Activated naive CD8-positive, alpha-beta T cell treated with anti-CD3 and anti-CD28 coated beads for 36 hours (primary cell): ENCODE measurements around the gene ARHGEF18. TPM values are rescaled to one million over a fixed set of nuclear protein-coding genes. Genes with fewer than 3 reads are reported as not detected.

Experiments used
- DNase-seq: peaks from one replicate; pipeline ENCODE4 v3.0.0; 2021
- H3K27ac Mint-ChIP-seq: one replicate; pipeline ENCODE4 v1.8.0; 2022; ENCODE audit warnings: mild to moderate bottlenecking, moderate library complexity, mixed read lengths
- H3K27me3 Mint-ChIP-seq: one replicate; pipeline ENCODE4 v1.8.0; 2022; ENCODE audit warnings: mild to moderate bottlenecking, mixed read lengths
- H3K36me3 Mint-ChIP-seq: one replicate; pipeline ENCODE4 v1.8.0; 2021; ENCODE audit warnings: mild to moderate bottlenecking, mixed read lengths
- H3K4me1 Mint-ChIP-seq: one replicate; pipeline ENCODE4 v1.8.0; 2021; ENCODE audit warnings: mixed read lengths
- H3K4me3 Mint-ChIP-seq: one replicate; pipeline ENCODE4 v1.8.0; 2022; ENCODE audit warnings: mild to moderate bottlenecking, moderate library complexity, mixed read lengths
- H3K9me3 Mint-ChIP-seq: one replicate; pipeline ENCODE4 v1.8.0; 2022; ENCODE audit warnings: mixed read lengths
- total RNA-seq, 2 experiments: library from RNA; stranded (reverse); gene quantifications; one replicate each; pipeline ENCODE4 v1.2.3, GENCODE V29; 2021

Gene ARHGEF18
- total RNA-seq, 2 experiments from 2014 or later, result 26.3 to 30.8 TPM

- Mint-ChIP-seq H3K9me3 (no peaks in the 10 kb centered on the region), H3K4me3 (no peak overlapping the region), H3K36me3 (peaks cover 2% of the 10 kb centered on the region), H3K27me3 (no peaks in the 10 kb centered on the region), H3K4me1 (peaks cover 2% of the 10 kb centered on the region), H3K27ac (no peak overlapping the region)
- DNase-seq, result no peak
Measured at GRCh38 chr19:7386308-7386707, 37.6 kb downstream of the ARHGEF18 start.

- Mint-ChIP-seq H3K27me3 (no peaks in the 10 kb centered on the region), H3K4me1 (peaks cover 2% of the 10 kb centered on the region), H3K9me3 (no peaks in the 10 kb centered on the region), H3K27ac (no peak overlapping the region), H3K36me3 (peaks cover 2% of the 10 kb centered on the region), H3K4me3 (no peak overlapping the region)
- no peak for DNase-seq
Measured at GRCh38 chr19:7386769-7387168, 38.0 kb downstream of the ARHGEF18 start.

DNA sequence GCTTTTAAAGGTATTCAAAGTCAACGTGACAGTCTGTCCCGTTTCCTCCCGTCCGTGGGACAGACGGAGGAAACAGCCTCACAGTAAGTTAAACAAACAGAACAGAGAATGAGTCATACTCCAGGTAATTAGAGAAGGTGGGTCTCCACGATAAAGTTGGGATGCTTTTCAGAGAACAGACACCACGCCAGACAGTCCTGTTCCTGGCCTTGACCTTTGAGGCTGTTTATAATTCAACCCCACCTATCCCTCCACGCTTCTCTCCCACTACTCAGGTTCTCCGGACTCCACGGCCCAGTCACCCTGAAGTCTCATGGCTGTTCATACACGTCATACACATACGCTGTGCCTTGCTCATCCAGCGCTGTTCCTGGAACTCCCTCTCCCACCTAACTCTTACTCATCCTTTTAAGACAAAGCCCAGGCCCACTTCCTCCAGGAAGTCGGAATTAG, 42.5 kb downstream of the ARHGEF18 start:
- H3K4me1 Mint-ChIP-seq, result peaks cover 17% of the 10 kb centered on the region
- DNase-seq, result no peak
- H3K27me3 Mint-ChIP-seq, result no peaks in the 10 kb centered on the region
- no peaks in the 10 kb centered on the region for H3K9me3 Mint-ChIP-seq
- peak overlapping the region; percentile 10 for H3K27ac Mint-ChIP-seq
- H3K4me3 Mint-ChIP-seq, result no peak overlapping the region
- H3K36me3 Mint-ChIP-seq, result no peaks in the 10 kb centered on the region

GRCh38 chr19:7393459-7393858, 44.7 kb downstream of the ARHGEF18 start:
- Mint-ChIP-seq H3K4me1 (peaks cover 25% of the 10 kb centered on the region), H3K36me3 (peaks cover 5% of the 10 kb centered on the region), H3K4me3 (peak overlapping the region; percentile 52), H3K27ac (peak overlapping the region; percentile 85), H3K27me3 (no peaks in the 10 kb centered on the region), H3K9me3 (no peaks in the 10 kb centered on the region)
- no peak for DNase-seq

DNA sequence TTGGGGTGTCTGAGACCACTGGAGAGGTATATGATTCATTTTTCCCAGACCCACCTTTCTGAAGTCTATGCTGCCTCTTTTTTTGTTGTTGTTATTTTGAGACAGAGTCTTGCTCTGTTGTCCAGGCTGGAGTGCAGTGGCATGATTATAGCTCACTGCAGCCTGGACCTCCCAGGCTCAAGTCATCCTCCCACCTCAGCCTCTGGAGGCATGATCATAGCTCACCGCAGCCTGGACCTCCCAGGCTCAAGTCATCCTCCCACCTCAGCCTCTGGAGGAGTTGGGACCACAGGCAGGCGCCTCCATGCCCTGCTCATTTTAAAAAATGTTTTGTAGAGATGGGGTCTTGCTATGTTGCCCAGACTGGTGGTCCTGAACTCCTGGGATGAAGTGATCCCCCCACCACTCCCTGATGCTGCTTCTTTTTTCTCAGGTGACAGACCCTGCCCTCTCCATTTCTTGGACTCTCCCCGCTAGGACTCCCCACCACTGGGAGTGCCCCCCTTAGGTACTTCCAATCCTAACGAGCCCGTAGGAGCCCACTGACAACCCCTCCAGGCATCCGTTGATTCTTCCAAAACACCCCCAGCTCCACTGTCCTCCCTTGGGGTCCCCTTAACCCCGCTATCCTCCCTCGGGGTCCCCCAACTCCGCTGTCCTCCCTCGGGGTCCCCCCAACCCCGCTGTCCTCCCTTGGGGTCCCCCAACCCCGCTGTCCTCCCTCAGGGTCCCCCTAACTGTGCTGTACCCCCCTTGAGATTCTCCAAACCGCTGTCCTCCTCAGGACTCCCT, 45.4 kb downstream of the ARHGEF18 start:
- peaks cover 5% of the 10 kb centered on the region for H3K36me3 Mint-ChIP-seq
- H3K9me3 Mint-ChIP-seq, result no peaks in the 10 kb centered on the region
- H3K4me3 Mint-ChIP-seq, result peak overlapping the region; percentile 85
- H3K27ac Mint-ChIP-seq, result peak overlapping the region; percentile 85
- no peaks in the 10 kb centered on the region for H3K27me3 Mint-ChIP-seq
- no peak for DNase-seq
- peaks cover 31% of the 10 kb centered on the region for H3K4me1 Mint-ChIP-seq

GRCh38 chr19:7394731-7395359, 46.1 kb downstream of the ARHGEF18 start:
- Mint-ChIP-seq H3K4me1 (peaks cover 33% of the 10 kb centered on the region), H3K4me3 (peak overlapping the region; percentile 85), H3K27me3 (no peaks in the 10 kb centered on the region), H3K9me3 (no peaks in the 10 kb centered on the region), H3K27ac (peak overlapping the region; percentile 82), H3K36me3 (peaks cover 8% of the 10 kb centered on the region)
- DNase-seq, result peak; percentile 94

- Mint-ChIP-seq H3K27me3 (no peaks in the 10 kb centered on the region), H3K4me3 (peak overlapping the region; percentile 85), H3K27ac (peak overlapping the region; percentile 64), H3K36me3 (peaks cover 8% of the 10 kb centered on the region), H3K9me3 (no peaks in the 10 kb centered on the region), H3K4me1 (peaks cover 33% of the 10 kb centered on the region)
- DNase-seq, result no peak
Measured at GRCh38 chr19:7395360-7396066, 46.8 kb downstream of the ARHGEF18 start.

DNA sequence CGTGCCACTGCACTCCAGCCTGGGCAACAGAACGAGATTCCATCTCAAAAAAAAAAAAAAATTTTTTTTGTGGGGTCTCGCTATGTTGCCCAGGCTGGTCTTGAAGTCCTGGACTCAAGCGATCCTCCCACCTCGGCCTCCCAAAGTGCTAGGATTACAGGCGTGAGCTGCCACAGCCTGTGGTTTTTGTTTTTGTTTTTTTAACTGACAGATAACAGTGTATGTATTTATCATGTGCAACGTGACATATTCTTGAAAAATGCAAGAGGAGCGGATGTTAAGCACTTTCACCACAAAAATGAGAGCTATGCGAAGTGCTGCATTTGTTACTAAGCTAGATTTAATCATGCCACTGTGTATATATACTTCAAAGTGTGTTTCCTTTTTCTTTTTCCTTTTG, 49.0 kb downstream of the ARHGEF18 start:
- peaks cover 13% of the 10 kb centered on the region for H3K36me3 Mint-ChIP-seq

More for the DNA sequence above, 49.0 kb downstream of the ARHGEF18 start:
- Mint-ChIP-seq H3K4me3 (no peak overlapping the region), H3K27ac (no peak overlapping the region), H3K9me3 (no peaks in the 10 kb centered on the region), H3K27me3 (no peaks in the 10 kb centered on the region), H3K4me1 (peaks cover 33% of the 10 kb centered on the region)
- DNase-seq, result no peak

Other genes with a start within 250 kb of the ARHGEF18 start
- gene INSR, start 54.5 kb upstream of the ARHGEF18 start, total RNA-seq, result 1 to 10 TPM; 1.2 to 1.4 TPM
- 1 to 10 TPM in 1 of 2 experiments, under 1 TPM in 1; 0.82 to 1.5 TPM for gene PEX11G, start 140.1 kb downstream of the ARHGEF18 start, total RNA-seq
- 1 to 10 TPM; 6.5 to 7.3 TPM for gene ZNF358, start 167.2 kb downstream of the ARHGEF18 start, total RNA-seq
- gene MCOLN1, start 173.7 kb downstream of the ARHGEF18 start, total RNA-seq, result 10 to 100 TPM; 12.3 to 12.4 TPM
- 10 to 100 TPM; 67.8 to 68.5 TPM for gene PNPLA6, start 186.8 kb downstream of the ARHGEF18 start, total RNA-seq
- gene CAMSAP3, start 246.9 kb downstream of the ARHGEF18 start, total RNA-seq, result under 1 TPM; 0.50 to 0.52 TPM